Activated B cell treated with CpG ODN at 0.5 μM for 24 hours (primary cell): ENCODE measurements around the gene POLR1A. TPM values are rescaled to one million over a fixed set of nuclear protein-coding genes. Genes with fewer than 3 reads are reported as not detected.

ENCODE experiments used
- ATAC-seq: fragments of 200-7000 bp; cut with Tn5 transposase; one replicate; pipeline ENCODE4 v1.10.0; 2021; ENCODE audit warnings: low read depth, mild to moderate bottlenecking, moderate library complexity
- CTCF ChIA-PET: fragments of 350-600 bp; sonication (Branson Sonifier 250); formaldehyde crosslinking; loops from one replicate; lab custom pipeline; 2021; ENCODE audit warnings: antibody characterized with exemption; lab: Charles Lee
- POLR2A ChIA-PET: fragments of 350-600 bp; sonication (Branson Sonifier 250); formaldehyde crosslinking; loops from one replicate; lab custom pipeline; 2021; ENCODE audit warnings: antibody characterized with exemption; lab: Charles Lee
- DNase-seq: peaks from one replicate; pipeline ENCODE4 v3.0.0; 2022
- H3K27ac Mint-ChIP-seq: one replicate; pipeline ENCODE4 v1.8.0; 2020; ENCODE audit warnings: mixed read lengths
- H3K27me3 Mint-ChIP-seq: one replicate; pipeline ENCODE4 v1.8.0; 2021; ENCODE audit warnings: mixed read lengths
- H3K36me3 Mint-ChIP-seq: one replicate; pipeline ENCODE4 v1.8.0; 2021; ENCODE audit warnings: low read depth, mixed read lengths
- H3K4me1 Mint-ChIP-seq: one replicate; pipeline ENCODE4 v1.8.0; 2021; ENCODE audit warnings: mixed read lengths
- H3K4me3 Mint-ChIP-seq: one replicate; pipeline ENCODE4 v1.8.0; 2020; ENCODE audit warnings: mild to moderate bottlenecking, mixed read lengths
- H3K9me3 Mint-ChIP-seq: one replicate; pipeline ENCODE4 v1.8.0; 2020; ENCODE audit warnings: mixed read lengths
- intact Hi-C: fragments of 100-400 bp; cut with micrococcal nuclease; formaldehyde crosslinking; loops from one replicate; pipeline ENCODE4 v1.15.1; 2024
- total RNA-seq: library from RNA; stranded (reverse); gene quantifications from 2 replicates; pipeline ENCODE4 v1.2.3, GENCODE V29; 2022
- TF ChIP-seq, protein P1 (sequence below): fragments of 200-600 bp; IDR thresholded peaks from one replicate; pipeline ENCODE4 v1.8.0; 2022; ENCODE audit warnings: antibody characterized with exemption, mild to moderate bottlenecking

POLR1A gene
- total RNA-seq, 1 donor from 2014 or later = 53.4 TPM

DNA sequence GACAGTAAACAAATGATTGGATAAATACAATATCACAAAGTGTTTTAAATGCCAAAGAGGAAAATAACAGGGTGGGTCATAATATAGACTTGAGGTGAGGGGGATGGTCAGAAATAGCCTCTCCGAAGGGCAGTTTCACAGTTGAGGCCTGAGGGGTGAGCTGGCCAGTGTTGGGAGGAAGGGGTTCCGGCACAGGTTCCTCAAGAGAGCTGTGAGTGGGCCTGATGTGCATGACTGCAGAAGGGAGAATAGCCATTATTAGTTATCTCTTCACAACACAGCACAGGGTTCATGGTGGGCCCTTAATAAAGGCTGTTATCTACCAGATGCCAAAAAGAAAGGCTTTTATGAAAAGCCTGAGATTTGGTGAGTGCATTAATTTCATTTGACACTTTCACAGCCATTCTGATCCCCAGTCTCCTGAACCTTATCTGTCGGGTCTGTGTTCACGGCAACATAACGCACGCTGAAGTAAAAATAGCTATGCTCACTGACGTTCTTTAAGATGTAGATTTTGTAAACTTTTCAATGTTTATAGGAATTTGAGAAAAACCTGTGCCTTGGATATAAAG, 39.6 kb downstream of the POLR1A start:
- ATAC-seq = no peak
- H3K27ac Mint-ChIP-seq = no peak overlapping the region
- ChIA-PET POLR2A (no interaction called here), CTCF (no interaction called here)
- peaks cover 93% of the 10 kb centered on the region for H3K36me3 Mint-ChIP-seq
- intact Hi-C loops = no loop called here
- H3K27me3 Mint-ChIP-seq = no peaks in the 10 kb centered on the region
- no peak for DNase-seq
- H3K4me1 Mint-ChIP-seq = peaks cover 24% of the 10 kb centered on the region
- TF ChIP-seq, protein P1, sequence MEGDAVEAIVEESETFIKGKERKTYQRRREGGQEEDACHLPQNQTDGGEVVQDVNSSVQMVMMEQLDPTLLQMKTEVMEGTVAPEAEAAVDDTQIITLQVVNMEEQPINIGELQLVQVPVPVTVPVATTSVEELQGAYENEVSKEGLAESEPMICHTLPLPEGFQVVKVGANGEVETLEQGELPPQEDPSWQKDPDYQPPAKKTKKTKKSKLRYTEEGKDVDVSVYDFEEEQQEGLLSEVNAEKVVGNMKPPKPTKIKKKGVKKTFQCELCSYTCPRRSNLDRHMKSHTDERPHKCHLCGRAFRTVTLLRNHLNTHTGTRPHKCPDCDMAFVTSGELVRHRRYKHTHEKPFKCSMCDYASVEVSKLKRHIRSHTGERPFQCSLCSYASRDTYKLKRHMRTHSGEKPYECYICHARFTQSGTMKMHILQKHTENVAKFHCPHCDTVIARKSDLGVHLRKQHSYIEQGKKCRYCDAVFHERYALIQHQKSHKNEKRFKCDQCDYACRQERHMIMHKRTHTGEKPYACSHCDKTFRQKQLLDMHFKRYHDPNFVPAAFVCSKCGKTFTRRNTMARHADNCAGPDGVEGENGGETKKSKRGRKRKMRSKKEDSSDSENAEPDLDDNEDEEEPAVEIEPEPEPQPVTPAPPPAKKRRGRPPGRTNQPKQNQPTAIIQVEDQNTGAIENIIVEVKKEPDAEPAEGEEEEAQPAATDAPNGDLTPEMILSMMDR = no peak
- H3K9me3 Mint-ChIP-seq = peaks cover 5% of the 10 kb centered on the region
- H3K4me3 Mint-ChIP-seq = no peak overlapping the region

DNA sequence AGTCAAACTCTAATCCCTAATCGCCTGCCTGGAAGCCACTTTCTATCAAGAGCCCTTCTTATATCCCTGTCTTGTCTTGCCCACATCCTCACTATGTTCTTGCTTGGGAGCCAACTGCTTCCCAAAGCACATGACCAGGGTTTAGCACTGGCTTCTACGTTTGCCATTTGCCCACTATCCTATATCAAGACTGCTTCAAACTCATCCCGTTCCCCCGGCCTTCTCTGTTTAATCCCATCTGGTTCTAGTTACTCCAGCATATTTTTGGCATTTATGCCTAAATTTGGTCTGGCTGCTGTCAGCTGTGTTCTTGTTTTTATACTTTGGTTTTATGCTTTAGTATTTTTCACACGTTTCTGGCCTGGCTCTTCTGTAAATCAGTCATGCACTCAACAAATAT, 40.2 kb downstream of the POLR1A start:
- TF ChIP-seq, protein P1 = no peak
- ChIA-PET POLR2A (interaction anchor here (0.5 kb wide), 1 partner anchor 12 kb away, joined by 7 read pairs; no protein-coding TSS in a partner anchor), CTCF (no interaction called here)
- H3K4me3 Mint-ChIP-seq = no peak overlapping the region
- no peak for ATAC-seq
- peaks cover 5% of the 10 kb centered on the region for H3K9me3 Mint-ChIP-seq
- intact Hi-C loops = no loop called here
- H3K27ac Mint-ChIP-seq = no peak overlapping the region
- peaks cover 21% of the 10 kb centered on the region for H3K4me1 Mint-ChIP-seq
- no peaks in the 10 kb centered on the region for H3K27me3 Mint-ChIP-seq
- DNase-seq = no peak
- H3K36me3 Mint-ChIP-seq = peaks cover 93% of the 10 kb centered on the region

DNA sequence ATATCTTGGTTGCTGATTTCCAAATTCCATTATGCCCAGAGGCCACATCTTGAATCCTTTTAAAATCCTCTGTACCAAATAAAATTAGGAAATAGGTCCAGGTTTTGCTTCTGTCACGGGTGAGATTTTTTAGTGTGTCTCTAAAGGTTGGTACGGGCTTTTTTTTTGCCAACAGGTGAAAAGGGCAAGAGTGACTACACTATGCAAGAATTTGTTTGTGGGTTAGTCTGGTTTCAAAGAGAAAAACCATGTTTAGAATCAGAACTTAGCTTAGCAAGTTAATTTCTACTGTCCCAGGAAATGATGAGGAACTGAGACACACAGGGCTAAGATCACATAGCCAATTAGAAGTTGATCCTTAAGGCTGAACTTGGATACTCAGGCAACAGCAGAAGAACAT, 41.7 kb downstream of the POLR1A start:
- no peak overlapping the region for H3K4me3 Mint-ChIP-seq
- no peak overlapping the region for H3K27ac Mint-ChIP-seq
- H3K4me1 Mint-ChIP-seq = peaks cover 19% of the 10 kb centered on the region
- CTCF ChIA-PET = interaction anchor here (0.9 kb wide), 1 partner anchor 23 kb away, joined by 4 read pairs; no protein-coding TSS in a partner anchor
- intact Hi-C loops = no loop called here
- no peaks in the 10 kb centered on the region for H3K27me3 Mint-ChIP-seq
- TF ChIP-seq, protein P1 = no peak
- H3K9me3 Mint-ChIP-seq = peaks cover 5% of the 10 kb centered on the region
- DNase-seq = no peak
- peaks cover 88% of the 10 kb centered on the region for H3K36me3 Mint-ChIP-seq
- POLR2A ChIA-PET = no interaction called here
- no peak for ATAC-seq

DNA sequence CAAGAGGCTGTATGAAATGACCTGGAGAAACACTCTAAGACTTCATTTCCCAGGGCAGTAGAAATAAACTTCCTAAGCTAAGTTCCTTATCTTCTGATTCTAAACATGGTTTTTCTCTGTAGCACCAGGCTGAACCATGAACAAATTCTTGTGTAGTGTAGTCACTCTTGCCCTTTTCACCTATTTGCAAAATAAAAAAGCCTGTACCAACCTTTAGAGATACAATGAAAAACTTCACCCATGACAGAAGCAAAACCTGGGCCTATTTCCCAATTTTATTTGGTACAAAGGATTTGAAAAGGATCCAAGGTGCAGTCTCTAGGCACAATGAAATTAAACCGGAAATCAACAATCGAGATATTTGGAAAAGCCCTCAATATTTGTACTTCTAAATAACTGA, 43.6 kb downstream of the POLR1A start:
- no peak overlapping the region for H3K27ac Mint-ChIP-seq
- ChIA-PET CTCF (no interaction called here), POLR2A (no interaction called here)
- H3K36me3 Mint-ChIP-seq = peaks cover 82% of the 10 kb centered on the region
- peaks cover 5% of the 10 kb centered on the region for H3K9me3 Mint-ChIP-seq
- no peaks in the 10 kb centered on the region for H3K27me3 Mint-ChIP-seq
- intact Hi-C loops = no loop called here
- ATAC-seq (no peak), DNase-seq (no peak)
- H3K4me3 Mint-ChIP-seq = no peak overlapping the region
- TF ChIP-seq, protein P1 = no peak
- peaks cover 14% of the 10 kb centered on the region for H3K4me1 Mint-ChIP-seq

DNA sequence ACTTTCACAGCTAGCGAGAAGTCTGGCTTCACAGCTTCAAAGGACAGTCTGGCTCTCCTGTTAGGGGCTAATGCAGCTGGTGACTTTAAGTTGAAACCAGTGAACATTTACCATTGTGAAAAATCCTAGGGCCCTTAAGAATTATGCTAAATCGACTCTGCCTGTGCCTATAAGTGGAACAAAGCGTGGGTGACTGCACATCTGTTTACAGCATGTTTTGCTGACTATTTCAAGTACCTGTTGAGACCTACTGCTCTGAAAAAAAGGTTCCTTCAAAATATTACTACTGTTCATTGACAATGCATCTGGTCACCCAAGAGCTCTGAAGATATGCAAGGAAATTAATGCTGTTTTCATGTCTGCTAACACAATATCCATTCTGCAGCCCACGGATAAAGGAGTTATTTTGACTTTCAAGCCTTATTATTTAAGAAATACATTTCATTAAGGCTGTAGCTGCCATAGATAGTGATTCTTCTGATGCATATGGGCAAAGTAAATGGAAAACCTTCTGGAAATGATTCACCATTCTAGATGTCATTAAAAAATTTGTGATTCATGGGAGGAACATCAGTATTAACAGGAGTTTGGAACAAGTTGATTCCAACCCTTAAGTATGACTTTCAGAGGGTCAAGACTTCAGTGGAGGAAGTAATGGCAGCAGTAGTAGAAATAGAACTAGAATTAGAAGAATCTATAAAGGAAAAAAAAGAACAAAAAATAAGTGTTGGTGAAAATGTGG, 48.9 kb downstream of the POLR1A start:
- TF ChIP-seq, protein P1 = no peak
- ATAC-seq (no peak), DNase-seq (no peak)
- Mint-ChIP-seq H3K4me1 (no peaks in the 10 kb centered on the region), H3K9me3 (no peaks in the 10 kb centered on the region), H3K27me3 (no peaks in the 10 kb centered on the region), H3K36me3 (peaks cover 73% of the 10 kb centered on the region), H3K27ac (no peak overlapping the region), H3K4me3 (no peak overlapping the region)
- CTCF ChIA-PET = no interaction called here
- POLR2A ChIA-PET = no interaction called here
- intact Hi-C loops = no loop called here
